Breast epithelium (tissue), 4 donors: ENCODE data around the gene CACNA1E. TPM values are rescaled to one million over a fixed set of nuclear protein-coding genes. Genes with fewer than 3 reads are reported as not detected.

ENCODE experiments used
- DNase-seq, 2 donors: peaks; one replicate each; pipeline ENCODE4 v3.0.0-alpha.2; 2019; ENCODE audit warnings: low spot score in 2 of 2
- H3K27ac ChIP-seq, 2 donors: fragments of 200-600 bp; sonication (generic) in 1 of 2; one replicate each; pipeline ENCODE4 v1.5.1; 2016 to 2019; ENCODE audit warnings: mild to moderate bottlenecking in 1 of 2
- H3K27me3 ChIP-seq, 2 donors: fragments of 200-600 bp; sonication (generic) in 1 of 2; one replicate each; pipeline versions ENCODE4 v1.5.1 to v1.6.0; 2017 to 2019; ENCODE audit warnings: control low read depth in 1 of 2, mild to moderate bottlenecking in 1 of 2
- H3K36me3 ChIP-seq: fragments of 200-600 bp; one replicate; pipeline ENCODE4 v1.5.1; 2019
- H3K4me1 ChIP-seq, 2 donors: fragments of 200-600 bp; sonication (generic); one replicate each; pipeline ENCODE4 v1.5.1; 2016 to 2019; ENCODE audit warnings: control low read depth in 1 of 2
- H3K4me3 ChIP-seq, 3 donors: fragments of 200-600 bp; sonication (generic); 1 replicate in 2 of 3; 2 replicates in 1 of 3; pipeline ENCODE4 v1.5.1; 2016 to 2019; ENCODE audit warnings: mild to moderate bottlenecking in 3 of 3, moderate library complexity in 2 of 3
- H3K9me3 ChIP-seq, 2 donors: fragments of 200-600 bp; sonication (generic) in 1 of 2; one replicate each; pipeline ENCODE4 v1.5.1; 2016 to 2019; ENCODE audit warnings: control low read depth in 1 of 2
- CTCF ChIP-seq, 3 donors: fragments of 450-650 bp; IDR thresholded peaks; one replicate each; pipeline ENCODE4 v1.5.1; 2016 to 2017; ENCODE audit warnings: antibody characterized with exemption in 3 of 3, mild to moderate bottlenecking in 3 of 3, moderate library complexity in 3 of 3
- POLR2A ChIP-seq: fragments of 450-650 bp; IDR thresholded peaks from one replicate; pipeline ENCODE4 v1.6.1; 2016; ENCODE audit warnings: antibody characterized with exemption, mild to moderate bottlenecking, moderate library complexity
- POLR2AphosphoS5 ChIP-seq, 3 donors: sonication (generic); formaldehyde crosslinking; IDR thresholded peaks; one replicate each; pipeline ENCODE4 v1.6.1; 2017; ENCODE audit warnings: antibody characterized with exemption in 3 of 3
- intact Hi-C: fragments of 100-400 bp; cut with DNase I; formaldehyde crosslinking; loops from one replicate; pipeline ENCODE4 v1.15.1; 2023; ENCODE audit warnings: low total_unique reads
- total RNA-seq, 3 donors: library from RNA; depleted of rRNA; stranded (reverse); fragments of >200 nt; gene quantifications; one replicate each; pipeline ENCODE4 v1.1.0, GENCODE V29; 2016

Gene CACNA1E
- total RNA-seq, 3 donors from 2014 or later: under 0.01 TPM; not detected in 2

- Histone ChIP-seq H3K27ac (no peak overlapping the region), H3K9me3 (no peaks in the 10 kb centered on the region), H3K4me1 (no peaks in the 10 kb centered on the region), H3K27me3 (peaks cover 0 to 9% of the 10 kb centered on the region in 2 donors), H3K4me3 (no peak overlapping the region), H3K36me3 (no peaks in the 10 kb centered on the region)
- no peak for DNase-seq
- intact Hi-C loops: no loop called here
- TF ChIP-seq POLR2AphosphoS5 (IDR thresholded peaks at IDR 0.05): no peak
- no peak for TF ChIP-seq POLR2A
- TF ChIP-seq CTCF (IDR thresholded peaks at IDR 0.05): no peak
Observed at GRCh38 chr1:181637998-181638397, 154.7 kb downstream of the CACNA1E start.

- intact Hi-C loops: no loop called here
- no peak overlapping the region for H3K27ac ChIP-seq
- peaks cover 0 to 9% of the 10 kb centered on the region in 2 donors for H3K27me3 ChIP-seq
- H3K4me3 ChIP-seq: no peak overlapping the region
- H3K4me1 ChIP-seq: no peaks in the 10 kb centered on the region
- no peak for TF ChIP-seq CTCF (IDR thresholded peaks at IDR 0.05)
- H3K36me3 ChIP-seq: no peaks in the 10 kb centered on the region
- DNase-seq: no peak
- no peaks in the 10 kb centered on the region for H3K9me3 ChIP-seq
Observed at GRCh38 chr1:181640956-181641355, 157.6 kb downstream of the CACNA1E start.

GRCh38 chr1:181643631-181644030, 160.3 kb downstream of the CACNA1E start:
- H3K27me3 ChIP-seq: no peaks in the 10 kb centered on the region
- H3K27ac ChIP-seq: no peak overlapping the region
- no peaks in the 10 kb centered on the region for H3K4me1 ChIP-seq
- no peak for DNase-seq
- intact Hi-C loops: no loop called here
- no peak overlapping the region for H3K4me3 ChIP-seq
- no peak for TF ChIP-seq POLR2A
- no peak for TF ChIP-seq CTCF (IDR thresholded peaks at IDR 0.05)
- TF ChIP-seq POLR2AphosphoS5 (IDR thresholded peaks at IDR 0.05): no peak
- H3K36me3 ChIP-seq: no peaks in the 10 kb centered on the region
- H3K9me3 ChIP-seq: no peaks in the 10 kb centered on the region

GRCh38 chr1:181645171-181645570, 161.9 kb downstream of the CACNA1E start:
- no peaks in the 10 kb centered on the region for H3K27me3 ChIP-seq
- no peaks in the 10 kb centered on the region for H3K36me3 ChIP-seq
- TF ChIP-seq POLR2A (no peak), POLR2AphosphoS5 (IDR thresholded peaks at IDR 0.05) (no peak), CTCF (IDR thresholded peaks at IDR 0.05) (no peak)
- no peak overlapping the region for H3K27ac ChIP-seq
- H3K4me3 ChIP-seq: no peak overlapping the region
- intact Hi-C loops: no loop called here
- H3K4me1 ChIP-seq: no peaks in the 10 kb centered on the region
- DNase-seq: no peak
- no peaks in the 10 kb centered on the region for H3K9me3 ChIP-seq

- Histone ChIP-seq H3K27me3 (no peaks in the 10 kb centered on the region), H3K27ac (no peak overlapping the region), H3K4me1 (no peaks in the 10 kb centered on the region), H3K4me3 (no peak overlapping the region), H3K36me3 (no peaks in the 10 kb centered on the region), H3K9me3 (no peaks in the 10 kb centered on the region)
- intact Hi-C loops: no loop called here
- DNase-seq: no peak
- TF ChIP-seq CTCF (IDR thresholded peaks at IDR 0.05): no peak
Observed at GRCh38 chr1:181646710-181647109, 163.4 kb downstream of the CACNA1E start.
